Body of pancreas (tissue), 4 donors: ENCODE data around the gene MED27. TPM values are rescaled to one million over a fixed set of nuclear protein-coding genes. Genes with fewer than 3 reads are reported as not detected.

ENCODE experiments used
- ATAC-seq: fragments of 150-250 bp; one replicate; pipeline ENCODE4 v1.9.1; 2016
- DNase-seq, 4 donors: peaks; one replicate each; pipeline ENCODE4 v3.0.0-alpha.2; 2019
- H3K27ac ChIP-seq, 4 donors: fragments of 200-600 bp; sonication (generic); 1 replicate in 3 of 4; 2 replicates in 1 of 4; pipeline versions ENCODE4 v1.5.1 to v1.6.1; 2016 to 2019; ENCODE audit warnings: mild to moderate bottlenecking in 1 of 4, mixed read lengths in 1 of 4, moderate library complexity in 1 of 4
- H3K27me3 ChIP-seq, 2 donors: fragments of 200-600 bp; sonication (generic); one replicate each; pipeline ENCODE4 v1.6.0; 2016; ENCODE audit warnings: mild to moderate bottlenecking in 1 of 2
- H3K36me3 ChIP-seq, 2 donors: fragments of 200-600 bp; sonication (generic); replicated peaks in 1 of 2; 2 replicates each; pipeline ENCODE4 v1.5.1; 2016; ENCODE audit warnings: low read depth in 2 of 2; ENCODE audit not compliant: insufficient read depth in 1 of 2
- H3K4me1 ChIP-seq: fragments of 200-600 bp; sonication (generic); one replicate; pipeline ENCODE4 v1.6.0; 2016
- H3K4me3 ChIP-seq, 2 donors: fragments of 200-600 bp; sonication (generic); 1 replicate in 1 of 2; 2 replicates in 1 of 2; pipeline ENCODE4 v1.5.1; 2016 to 2019
- H3K9me3 ChIP-seq, 3 donors: fragments of 200-600 bp; sonication (generic); 1 replicate in 2 of 3; 2 replicates in 1 of 3; pipeline ENCODE4 v1.5.1; 2016
- CTCF ChIP-seq, 7 experiments: fragments of 450-650 bp in 4 of 7; fragments of 200-600 bp in 3 of 7; sonication (generic) in 3 of 7; IDR thresholded peaks; one replicate each; pipeline ENCODE4 v1.5.1; 2016 to 2019; ENCODE audit warnings: antibody characterized with exemption in 7 of 7
- POLR2A ChIP-seq, 3 donors: fragments of 450-650 bp; IDR thresholded peaks; one replicate each; pipeline ENCODE4 v1.6.1; 2016; ENCODE audit warnings: antibody characterized with exemption in 3 of 3, mild to moderate bottlenecking in 2 of 3
- WGBS, 2 donors: methylation state at CpG; one replicate each; pipeline ENCODE4 v1.1.5; 2017; 5-methylcytosine and 5-hydroxymethylcytosine counted together
- intact Hi-C: fragments of 100-400 bp; cut with DNase I; formaldehyde crosslinking; loops from one replicate; pipeline ENCODE4 v1.15.1; 2023
- total RNA-seq, 2 donors: library from RNA; depleted of rRNA; stranded (reverse); fragments of >200 nt; gene quantifications; one replicate each; pipeline ENCODE4 v1.1.0, GENCODE V29; 2016

MED27 gene
- total RNA-seq, 2 donors from 2014 or later, result 3.4 to 11.5 TPM

DNA sequence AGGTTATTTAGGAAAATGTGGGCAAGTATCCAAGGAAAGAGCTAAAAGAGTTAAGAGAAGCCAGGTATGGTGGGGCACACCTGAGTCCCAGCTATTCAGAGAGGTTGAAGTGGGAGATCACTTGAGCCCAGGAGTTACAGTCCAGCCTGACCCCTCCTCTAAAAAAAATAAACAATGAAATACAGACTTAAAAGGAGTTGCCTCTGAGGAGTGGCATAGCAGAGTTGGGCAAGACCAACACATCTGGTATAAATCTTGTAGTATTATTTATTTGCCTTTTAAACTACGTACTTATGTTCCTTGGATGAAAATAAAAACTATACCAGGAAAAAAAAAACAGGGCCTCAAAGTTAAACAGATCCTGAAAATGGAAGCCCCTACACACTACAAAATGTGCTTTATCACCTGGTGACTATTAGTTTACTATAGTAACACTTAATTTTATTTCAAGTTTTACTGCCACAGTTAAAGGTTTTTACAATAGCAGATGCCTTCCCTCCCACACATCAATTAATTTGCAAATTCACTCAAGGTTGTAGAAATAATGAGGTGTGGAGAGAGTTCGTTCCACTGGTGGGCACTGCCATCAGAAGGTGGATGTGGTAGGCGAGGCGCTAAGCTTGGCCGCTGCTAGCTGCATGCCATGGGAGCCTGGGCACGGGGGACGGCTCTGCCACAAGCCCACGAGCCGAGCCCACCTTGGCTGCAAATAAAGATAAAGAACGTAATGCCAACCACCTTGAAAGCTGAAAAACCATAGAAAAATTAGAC lies 48.0 kb downstream of the MED27 start:
- ATAC-seq (no peak), DNase-seq (no peak)
- H3K4me3 ChIP-seq, result no peak overlapping the region
- no peaks in the 10 kb centered on the region for H3K36me3 ChIP-seq
- TF ChIP-seq CTCF (IDR thresholded peaks at IDR 0.05) (no peak), POLR2A (IDR thresholded peaks at IDR 0.05) (no peak)
- peak overlapping the region in 1 of 4 donors; percentile 40 for H3K27ac ChIP-seq
- H3K4me1 ChIP-seq, result peaks cover 10% of the 10 kb centered on the region
- intact Hi-C loops, result no loop called here
- no peaks in the 10 kb centered on the region for H3K27me3 ChIP-seq
- H3K9me3 ChIP-seq, result no peaks in the 10 kb centered on the region
- WGBS, 2 donors, result 82 to 87% methylated on average over 10 of the region's 10 CpGs

- intact Hi-C loops, result no loop called here
- 70 to 90% methylated on average over 3 of the region's 3 CpGs for WGBS, 2 donors
These were observed 48.9 kb downstream of the MED27 start for GRCh38 chr9:132030626-132031325.

DNA sequence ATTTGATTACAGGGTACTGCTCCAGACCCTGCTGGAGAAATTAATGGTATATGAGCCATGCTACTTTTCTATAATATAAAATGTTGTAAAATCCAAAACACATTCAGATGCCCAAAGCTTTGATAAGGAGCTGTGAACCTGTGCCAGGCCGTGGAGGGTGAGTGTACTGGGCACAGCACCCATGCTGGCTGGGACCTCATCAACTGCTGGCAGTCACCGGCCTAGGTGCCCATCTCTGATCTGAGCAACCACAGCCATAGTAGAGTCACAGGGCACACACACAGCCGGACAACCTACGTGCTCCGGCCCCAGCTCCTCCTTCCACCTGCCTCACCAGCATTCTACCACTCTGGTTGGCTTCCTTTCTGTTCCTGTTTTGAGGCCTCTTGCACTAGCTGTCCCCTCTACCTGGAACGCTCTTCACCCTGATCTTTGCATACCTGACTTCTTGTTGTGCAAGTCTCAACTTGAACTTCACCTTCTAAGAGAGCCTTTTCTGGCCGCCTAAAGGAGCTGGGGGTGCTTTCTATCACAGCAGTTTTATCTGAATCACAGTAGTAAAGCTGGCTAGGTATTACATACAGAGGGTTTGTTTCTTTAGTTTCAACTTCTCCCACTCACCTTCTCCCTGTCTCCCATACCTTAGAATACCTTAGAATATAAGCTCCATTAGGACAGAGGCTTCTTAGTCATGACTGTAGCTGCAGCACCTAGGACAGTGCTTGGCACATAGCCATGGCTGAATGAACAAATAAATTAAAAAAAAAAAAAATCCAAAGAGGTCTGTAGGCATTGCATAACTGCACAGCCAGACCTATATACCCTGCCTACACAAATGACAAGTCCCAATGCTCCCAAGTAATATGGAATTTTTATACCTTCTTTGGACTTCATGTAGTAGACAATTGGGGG lies 51.7 kb downstream of the MED27 start:
- Histone ChIP-seq H3K9me3 (no peaks in the 10 kb centered on the region), H3K4me3 (no peak overlapping the region), H3K4me1 (peaks cover 10% of the 10 kb centered on the region), H3K27me3 (no peaks in the 10 kb centered on the region), H3K27ac (no peak overlapping the region), H3K36me3 (no peaks in the 10 kb centered on the region)
- no peak for TF ChIP-seq POLR2A (IDR thresholded peaks at IDR 0.05)
- no peak for TF ChIP-seq CTCF (IDR thresholded peaks at IDR 0.05)
- WGBS, 2 donors, result 79 to 85% methylated on average over 6 to 7 of the region's 7 CpGs
- intact Hi-C loops, result no loop called here
- peak in 2 of 4 donors; percentile 20 to 25 for DNase-seq
- ATAC-seq, result no peak

More at GRCh38 chr9:132030626-132031325, 48.9 kb downstream of the MED27 start:
- Histone ChIP-seq H3K27ac (no peak overlapping the region), H3K27me3 (no peaks in the 10 kb centered on the region), H3K36me3 (no peaks in the 10 kb centered on the region), H3K4me3 (no peak overlapping the region), H3K4me1 (peaks cover 10% of the 10 kb centered on the region), H3K9me3 (no peaks in the 10 kb centered on the region)
- DNase-seq, result no peak
- ATAC-seq, result no peak
- TF ChIP-seq POLR2A (IDR thresholded peaks at IDR 0.05) (no peak), CTCF (IDR thresholded peaks at IDR 0.05) (no peak)

DNA sequence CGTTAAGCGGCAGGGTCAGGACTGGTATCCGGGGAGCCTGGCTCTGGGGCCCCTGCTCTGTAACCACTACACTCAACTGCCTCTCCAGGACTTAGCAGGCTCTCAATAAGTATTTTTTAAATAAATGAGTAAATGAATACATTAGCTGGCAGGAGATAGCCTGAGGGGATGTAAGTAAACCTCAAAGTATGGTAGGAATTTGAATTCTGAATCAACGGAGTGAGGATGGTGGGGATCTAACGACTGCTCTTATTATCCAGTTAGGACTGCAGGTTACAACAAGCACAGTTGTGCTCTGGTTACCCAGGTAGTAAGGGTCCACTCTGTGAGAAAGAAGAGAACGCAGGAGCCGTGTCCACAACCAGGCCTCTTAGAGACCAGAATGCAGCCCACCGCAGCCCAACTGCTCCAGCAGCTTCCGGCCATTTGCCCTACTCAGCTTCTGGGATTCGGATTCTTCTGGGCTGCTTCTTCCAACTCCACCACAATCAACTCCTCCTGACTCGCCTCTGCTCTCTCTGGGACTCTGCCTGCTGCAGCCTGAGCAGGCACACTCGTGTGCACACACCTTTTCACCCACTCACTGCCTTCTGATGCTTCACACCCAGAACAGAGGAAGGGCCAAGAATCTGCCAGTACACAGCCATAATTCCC lies 52.6 kb downstream of the MED27 start:
- Histone ChIP-seq H3K4me3 (no peak overlapping the region), H3K4me1 (peaks cover 10% of the 10 kb centered on the region), H3K27ac (no peak overlapping the region), H3K36me3 (no peaks in the 10 kb centered on the region), H3K9me3 (no peaks in the 10 kb centered on the region), H3K27me3 (no peaks in the 10 kb centered on the region)
- intact Hi-C loops, result no loop called here
- WGBS, 2 donors, result 89 to 92% methylated on average over 12 of the region's 12 CpGs
- no peak for ATAC-seq
- TF ChIP-seq POLR2A (IDR thresholded peaks at IDR 0.05) (no peak), CTCF (IDR thresholded peaks at IDR 0.05) (no peak)
- DNase-seq, result no peak
